OCI-LY3 (cell line): ENCODE measurements around the gene PKNOX1.
"Not testable (repeated sequence)": the region's sequence is repeated elsewhere in the genome, so short reads cannot be mapped to it uniquely, and the experiment has no call there.

Source experiments
- H2AFZ ChIP-seq: fragments of 200-600, 300-600 bp; shearing (Covaris generic); 2 replicates; pipeline ENCODE4 v1.6.0; 2014; ENCODE audit warnings: antibody characterized with exemption, low read depth, low read length
- H3K27ac ChIP-seq: fragments of 200-600, 300-600 bp; sonication (generic); 2 replicates; pipeline ENCODE4 v1.5.1; 2014; ENCODE audit warnings: mild to moderate bottlenecking, low read length, moderate library complexity, mixed read lengths
- H3K27me3 ChIP-seq: fragments of 200-600, 300-600 bp; sonication (generic); 2 replicates; pipeline ENCODE4 v1.6.1; 2014; ENCODE audit warnings: low read depth, low read length, mixed read lengths
- H3K36me3 ChIP-seq: fragments of 200-600, 300-600 bp; sonication (generic); replicated peaks from 2 replicates; pipeline ENCODE3; 2014; ENCODE audit warnings: low read depth, low read length, mixed read lengths
- H3K4me1 ChIP-seq: fragments of 300-600, 200-600 bp; sonication (generic); 2 replicates; pipeline ENCODE4 v1.6.1; 2014; ENCODE audit warnings: low read length, mixed read lengths
- H3K4me2 ChIP-seq: fragments of 200-600, 300-600 bp; sonication (generic); 2 replicates; pipeline ENCODE4 v1.6.1; 2014; ENCODE audit warnings: low read length, mixed read lengths
- H3K4me3 ChIP-seq: fragments of 300-600, 200-600 bp; sonication (generic); 2 replicates; pipeline ENCODE4 v1.5.1; 2014; ENCODE audit warnings: antibody characterized with exemption, mild to moderate bottlenecking, low read length, moderate library complexity
- H3K79me2 ChIP-seq: fragments of 300-600, 200-600 bp; shearing (Covaris generic); 2 replicates; pipeline ENCODE4 v1.6.1; 2014; ENCODE audit warnings: mild to moderate bottlenecking, low read length, mixed read lengths
- H3K9ac ChIP-seq: fragments of 300-600, 200-600 bp; shearing (Covaris generic); 2 replicates; pipeline ENCODE4 v1.6.0; 2014; ENCODE audit warnings: mild to moderate bottlenecking, low read length, moderate library complexity
- H3K9me3 ChIP-seq: fragments of 200-600, 300-600 bp; shearing (Covaris generic); 2 replicates; pipeline ENCODE4 v1.6.1; 2014; ENCODE audit warnings: low read length, mixed read lengths; ENCODE audit not compliant: insufficient read depth
- H4K20me1 ChIP-seq: fragments of 200-600, 300-600 bp; sonication (generic); 2 replicates; pipeline ENCODE4 v1.6.1; 2016; ENCODE audit warnings: low read length, mixed read lengths; ENCODE audit not compliant: insufficient read depth
- EZH2phosphoT487 ChIP-seq: fragments of 200-600 bp; shearing (Covaris generic); IDR thresholded peaks from 2 replicates; pipeline ENCODE4 v1.6.1; 2018; ENCODE audit warnings: antibody characterized with exemption, mixed run types, low read depth
- TF ChIP-seq, protein P1 (sequence below): fragments of 200-600, 300-600 bp; sonication (generic); IDR thresholded peaks from 2 replicates; pipeline ENCODE4 v1.5.1; 2014; ENCODE audit warnings: antibody characterized with exemption, low read length, low read depth

Gene PKNOX1

DNA sequence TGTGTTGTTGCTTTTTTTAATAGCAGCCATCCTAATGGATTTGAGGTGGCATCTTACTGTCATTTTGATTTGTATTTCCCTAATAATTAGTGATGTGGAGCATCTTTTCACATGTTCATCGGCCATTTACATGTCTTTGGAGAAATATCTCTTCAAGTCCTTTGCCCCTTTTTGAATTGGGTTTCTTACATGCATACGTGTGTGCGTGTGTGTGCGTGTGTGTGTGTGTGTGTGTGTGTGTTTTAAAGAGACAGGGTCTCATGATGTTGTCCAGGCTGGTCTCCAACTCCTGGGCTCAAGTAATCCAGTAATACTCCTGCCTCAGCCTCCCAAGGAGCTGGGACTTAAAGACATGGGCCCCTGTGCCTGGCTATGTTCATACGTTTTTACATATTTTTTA, 9.5 kb downstream of the PKNOX1 start:
- Histone ChIP-seq H3K79me2 (peaks cover 30% of the 10 kb centered on the region), H3K4me2 (no peak overlapping the region), H3K4me3 (no peak overlapping the region), H2AFZ (no peak overlapping the region), H3K27ac (no peak overlapping the region), H4K20me1 (no peaks in the 10 kb centered on the region), H3K36me3 (no peaks in the 10 kb centered on the region), H3K4me1 (peaks cover 6% of the 10 kb centered on the region; the same call in 1 of the 2 replicates), H3K27me3 (no peaks in the 10 kb centered on the region), H3K9ac (no peak overlapping the region), H3K9me3 (no peaks in the 10 kb centered on the region)
- TF ChIP-seq, protein P1, sequence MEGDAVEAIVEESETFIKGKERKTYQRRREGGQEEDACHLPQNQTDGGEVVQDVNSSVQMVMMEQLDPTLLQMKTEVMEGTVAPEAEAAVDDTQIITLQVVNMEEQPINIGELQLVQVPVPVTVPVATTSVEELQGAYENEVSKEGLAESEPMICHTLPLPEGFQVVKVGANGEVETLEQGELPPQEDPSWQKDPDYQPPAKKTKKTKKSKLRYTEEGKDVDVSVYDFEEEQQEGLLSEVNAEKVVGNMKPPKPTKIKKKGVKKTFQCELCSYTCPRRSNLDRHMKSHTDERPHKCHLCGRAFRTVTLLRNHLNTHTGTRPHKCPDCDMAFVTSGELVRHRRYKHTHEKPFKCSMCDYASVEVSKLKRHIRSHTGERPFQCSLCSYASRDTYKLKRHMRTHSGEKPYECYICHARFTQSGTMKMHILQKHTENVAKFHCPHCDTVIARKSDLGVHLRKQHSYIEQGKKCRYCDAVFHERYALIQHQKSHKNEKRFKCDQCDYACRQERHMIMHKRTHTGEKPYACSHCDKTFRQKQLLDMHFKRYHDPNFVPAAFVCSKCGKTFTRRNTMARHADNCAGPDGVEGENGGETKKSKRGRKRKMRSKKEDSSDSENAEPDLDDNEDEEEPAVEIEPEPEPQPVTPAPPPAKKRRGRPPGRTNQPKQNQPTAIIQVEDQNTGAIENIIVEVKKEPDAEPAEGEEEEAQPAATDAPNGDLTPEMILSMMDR, result no peak
- TF ChIP-seq EZH2phosphoT487, result no peak

DNA sequence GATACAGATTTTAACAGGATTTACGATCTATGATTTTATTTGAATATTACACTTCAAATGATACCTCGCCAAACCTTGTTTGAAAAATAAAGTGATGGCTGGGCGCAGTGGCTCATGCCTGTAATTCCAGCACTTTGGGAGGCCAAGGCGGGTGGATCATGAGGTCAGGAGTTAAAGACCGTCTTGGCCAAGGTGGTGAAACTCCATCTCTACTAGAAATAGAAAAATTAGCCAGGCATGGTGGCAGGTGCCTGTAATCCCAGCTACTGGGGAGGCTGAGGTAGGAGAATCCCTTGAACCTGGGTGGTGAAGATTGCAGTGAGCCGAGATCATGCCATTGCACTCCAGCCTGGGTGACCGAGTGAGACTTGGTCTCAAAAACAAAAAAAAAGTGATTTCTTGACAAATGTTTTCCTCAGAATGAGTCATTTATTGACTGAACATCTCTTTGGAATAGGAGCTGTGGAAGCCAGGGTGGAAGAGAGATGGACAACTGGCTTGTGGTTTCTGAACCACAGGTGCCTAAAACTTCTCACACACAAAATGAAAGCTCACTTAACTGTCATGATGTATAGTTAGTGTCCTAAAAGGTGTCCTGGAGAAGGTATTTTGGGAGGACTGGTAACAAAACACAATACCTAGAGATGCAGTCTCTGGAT, 11.9 kb downstream of the PKNOX1 start:
- no peaks in the 10 kb centered on the region for H3K36me3 ChIP-seq
- no peak overlapping the region for H3K9ac ChIP-seq
- no peak overlapping the region for H2AFZ ChIP-seq
- H3K4me3 ChIP-seq, result no peak overlapping the region
- no peaks in the 10 kb centered on the region for H3K9me3 ChIP-seq
- no peaks in the 10 kb centered on the region; the same call in 1 of the 2 replicates for H4K20me1 ChIP-seq
- TF ChIP-seq EZH2phosphoT487, result no peak
- TF ChIP-seq, protein P1, result no peak
- H3K4me1 ChIP-seq, result peaks cover 13% of the 10 kb centered on the region; the same call in 1 of the 2 replicates
- no peak overlapping the region for H3K4me2 ChIP-seq
- no peak overlapping the region for H3K27ac ChIP-seq
- no peaks in the 10 kb centered on the region for H3K27me3 ChIP-seq
- H3K79me2 ChIP-seq, result peaks cover 15% of the 10 kb centered on the region

DNA sequence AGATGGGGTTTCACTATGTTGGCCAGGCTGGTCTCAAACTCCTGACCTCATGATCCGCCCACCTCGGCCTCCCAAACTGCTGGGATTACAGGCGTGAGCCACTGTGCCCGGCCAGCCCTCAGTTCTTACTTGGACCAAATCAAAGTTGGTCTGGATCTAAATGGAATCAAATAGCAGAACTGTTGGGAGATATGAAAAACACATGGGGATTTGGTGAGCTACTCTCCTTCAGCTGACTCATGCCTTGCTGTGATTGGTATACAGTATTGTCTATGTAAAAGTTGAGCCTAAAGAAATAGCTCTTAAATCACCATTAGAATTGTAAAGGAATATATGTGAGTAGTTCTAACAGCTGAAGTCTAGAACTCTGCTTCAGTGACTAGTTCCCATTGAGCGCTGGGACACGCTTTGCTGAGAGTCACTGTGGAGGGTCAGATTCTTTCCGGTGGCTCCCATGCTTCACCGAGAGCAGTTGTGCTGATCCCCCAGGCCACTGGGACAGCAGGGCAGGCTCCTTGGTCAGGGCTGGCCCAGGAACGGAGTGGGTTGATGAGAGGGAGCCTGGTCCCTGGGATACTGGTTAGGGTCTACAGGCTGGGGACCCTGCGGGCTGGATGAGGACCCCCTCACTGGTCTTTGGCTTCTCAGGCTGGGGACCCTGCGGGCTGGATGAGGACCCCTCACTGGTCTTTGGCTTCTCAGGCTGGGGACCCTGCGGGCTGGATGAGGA, 14.0 kb downstream of the PKNOX1 start:
- H3K9ac ChIP-seq, result no peak overlapping the region
- H3K27me3 ChIP-seq, result no peaks in the 10 kb centered on the region
- no peak for TF ChIP-seq EZH2phosphoT487
- TF ChIP-seq, protein P1, result no peak
- no peak overlapping the region for H3K27ac ChIP-seq
- peaks cover 8% of the 10 kb centered on the region; the same call in 1 of the 2 replicates for H3K4me1 ChIP-seq
- H3K36me3 ChIP-seq, result no peaks in the 10 kb centered on the region
- H2AFZ ChIP-seq, result no peak overlapping the region
- H3K79me2 ChIP-seq, result 0 out of 2 replicates have a peak, but pooled peaks cover 9% of the 10 kb centered on the region
- H4K20me1 ChIP-seq, result no peaks in the 10 kb centered on the region; the same call in 1 of the 2 replicates
- H3K4me2 ChIP-seq, result no peak overlapping the region
- no peaks in the 10 kb centered on the region for H3K9me3 ChIP-seq
- H3K4me3 ChIP-seq, result no peak overlapping the region

DNA sequence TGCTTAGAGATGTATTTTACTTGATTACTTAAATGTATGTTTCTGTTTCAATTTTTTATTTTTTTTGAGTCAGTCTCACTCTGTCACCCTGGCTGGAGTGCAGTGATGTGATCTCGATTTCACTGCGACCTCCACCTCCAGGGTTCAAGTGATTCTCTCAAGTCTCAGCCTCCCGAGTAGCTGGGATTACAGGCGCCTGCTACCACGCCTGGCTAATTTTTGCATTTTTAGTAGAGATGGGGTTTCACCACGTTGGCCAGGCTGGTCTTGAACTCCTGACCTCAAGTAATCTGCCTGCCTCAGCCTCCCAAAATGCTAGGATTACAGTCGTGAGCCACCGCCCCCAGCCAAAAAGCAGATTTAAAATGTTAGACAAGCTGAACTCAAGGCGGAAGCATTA, 15.0 kb downstream of the PKNOX1 start:
- not testable (repeated sequence) for H3K36me3 ChIP-seq, H3K4me3 ChIP-seq, H3K27me3 ChIP-seq, H3K27ac ChIP-seq, H3K9me3 ChIP-seq, H3K9ac ChIP-seq, H4K20me1 ChIP-seq, H3K4me1 ChIP-seq, H2AFZ ChIP-seq, H3K79me2 ChIP-seq
- H3K4me2 ChIP-seq, result 0 out of 2 replicates have a peak overlapping the region, but pooled peaks have one; percentile 12
